AG09319 (cell line): ENCODE measurements around the gene TDRD1.
"Not testable (repeated sequence)": the region's sequence is repeated elsewhere in the genome, so short reads cannot be mapped to it uniquely, and the experiment has no call there.

ENCODE experiments used
- DNase-seq: peaks from one replicate; pipeline ENCODE4 v3.0.0-alpha.2; 2010; ENCODE audit warnings: low read depth; ENCODE audit errors: extremely low read depth
- TF ChIP-seq, protein P1 (sequence below): IDR thresholded peaks from 2 replicates; pipeline ENCODE4 v1.5.1; 2011; ENCODE audit warnings: low read depth, mild to moderate bottlenecking, inconsistent platforms, low read length, moderate library complexity

Gene TDRD1

DNA sequence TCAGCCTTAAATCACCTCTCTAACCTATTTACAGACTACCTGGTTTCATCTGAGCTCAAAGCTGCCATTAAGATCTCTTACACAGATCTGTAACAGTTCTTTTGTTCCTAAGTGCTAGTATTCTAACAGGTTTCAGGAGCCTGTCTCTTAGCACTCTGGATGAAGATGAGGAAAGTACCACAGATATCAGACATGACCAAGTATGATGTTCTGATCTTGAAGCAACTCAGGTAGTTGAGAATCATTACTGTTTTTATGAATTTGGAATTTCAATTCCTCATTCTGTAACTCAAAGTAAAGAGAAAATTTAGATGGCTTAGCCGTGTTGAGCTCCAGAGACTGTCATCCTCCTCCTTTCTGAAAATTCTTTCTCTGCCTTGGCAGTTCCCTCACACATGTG lies 36.0 kb upstream of the TDRD1 start:
- TF ChIP-seq, protein P1, sequence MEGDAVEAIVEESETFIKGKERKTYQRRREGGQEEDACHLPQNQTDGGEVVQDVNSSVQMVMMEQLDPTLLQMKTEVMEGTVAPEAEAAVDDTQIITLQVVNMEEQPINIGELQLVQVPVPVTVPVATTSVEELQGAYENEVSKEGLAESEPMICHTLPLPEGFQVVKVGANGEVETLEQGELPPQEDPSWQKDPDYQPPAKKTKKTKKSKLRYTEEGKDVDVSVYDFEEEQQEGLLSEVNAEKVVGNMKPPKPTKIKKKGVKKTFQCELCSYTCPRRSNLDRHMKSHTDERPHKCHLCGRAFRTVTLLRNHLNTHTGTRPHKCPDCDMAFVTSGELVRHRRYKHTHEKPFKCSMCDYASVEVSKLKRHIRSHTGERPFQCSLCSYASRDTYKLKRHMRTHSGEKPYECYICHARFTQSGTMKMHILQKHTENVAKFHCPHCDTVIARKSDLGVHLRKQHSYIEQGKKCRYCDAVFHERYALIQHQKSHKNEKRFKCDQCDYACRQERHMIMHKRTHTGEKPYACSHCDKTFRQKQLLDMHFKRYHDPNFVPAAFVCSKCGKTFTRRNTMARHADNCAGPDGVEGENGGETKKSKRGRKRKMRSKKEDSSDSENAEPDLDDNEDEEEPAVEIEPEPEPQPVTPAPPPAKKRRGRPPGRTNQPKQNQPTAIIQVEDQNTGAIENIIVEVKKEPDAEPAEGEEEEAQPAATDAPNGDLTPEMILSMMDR, result no peak
- DNase-seq, result no peak

DNA sequence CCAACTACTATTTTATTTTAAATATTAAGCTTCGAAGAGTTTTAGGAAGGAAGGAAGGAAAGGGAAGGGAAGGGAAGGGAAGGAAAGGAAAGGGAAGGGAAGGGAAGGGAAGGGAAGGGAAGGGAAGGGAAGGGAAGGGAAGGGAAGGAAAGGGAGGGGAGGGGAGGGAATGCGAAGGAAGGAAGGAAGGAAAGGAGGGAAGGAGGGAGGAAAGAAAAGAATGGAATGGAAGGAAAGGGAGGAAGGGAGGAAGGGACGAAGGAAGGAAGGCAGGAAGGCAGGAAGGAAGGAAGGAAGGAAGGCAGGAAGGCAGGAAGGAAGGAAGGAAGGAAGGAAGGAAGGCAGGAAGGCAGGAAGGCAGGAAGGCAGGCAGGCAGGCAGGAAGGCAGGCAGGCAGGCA lies 29.7 kb upstream of the TDRD1 start:
- not testable (repeated sequence) for DNase-seq

DNA sequence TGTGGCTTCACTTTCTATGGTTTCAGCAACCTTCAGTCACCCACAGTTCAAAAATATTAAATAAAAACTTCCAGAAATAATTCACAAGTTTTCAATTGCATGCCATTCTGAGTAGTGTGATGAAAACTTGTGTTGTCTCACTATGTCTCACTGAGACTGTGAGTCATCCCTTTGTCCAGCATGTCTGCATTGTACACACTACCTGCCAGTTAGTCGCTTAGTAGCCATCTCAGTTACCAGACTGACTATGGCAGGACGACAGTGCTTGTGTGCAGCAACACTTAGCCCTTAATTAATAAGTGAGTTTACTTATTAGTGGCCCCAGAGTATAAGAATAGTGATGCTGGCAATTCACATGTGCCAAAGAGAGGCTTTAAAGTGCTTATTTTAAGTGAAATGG lies 27.7 kb upstream of the TDRD1 start:
- TF ChIP-seq, protein P1, result no peak

DNA sequence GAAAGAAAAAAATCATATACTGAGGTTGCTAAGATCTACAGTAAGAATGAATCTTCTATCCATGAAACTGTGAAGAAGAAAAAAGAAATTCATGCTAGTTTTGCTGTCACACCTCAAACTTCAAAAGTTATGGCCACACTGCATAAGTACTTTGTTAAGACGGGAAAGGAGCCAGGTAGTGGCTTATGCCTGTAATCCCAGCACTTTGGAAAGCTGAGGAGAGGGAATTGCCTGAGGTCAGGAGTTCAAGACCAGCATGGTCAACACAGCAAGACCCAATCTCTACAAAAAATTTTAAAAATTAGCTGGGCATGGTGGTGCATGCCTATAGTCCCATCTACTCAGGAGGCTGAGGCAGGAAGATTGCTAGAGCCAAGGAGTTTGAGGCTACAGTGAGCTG lies 27.3 kb upstream of the TDRD1 start:
- TF ChIP-seq, protein P1, result no peak
- no peak for DNase-seq

More for the DNA sequence above, 27.7 kb upstream of the TDRD1 start:
- DNase-seq, result peak; percentile 23

DNA sequence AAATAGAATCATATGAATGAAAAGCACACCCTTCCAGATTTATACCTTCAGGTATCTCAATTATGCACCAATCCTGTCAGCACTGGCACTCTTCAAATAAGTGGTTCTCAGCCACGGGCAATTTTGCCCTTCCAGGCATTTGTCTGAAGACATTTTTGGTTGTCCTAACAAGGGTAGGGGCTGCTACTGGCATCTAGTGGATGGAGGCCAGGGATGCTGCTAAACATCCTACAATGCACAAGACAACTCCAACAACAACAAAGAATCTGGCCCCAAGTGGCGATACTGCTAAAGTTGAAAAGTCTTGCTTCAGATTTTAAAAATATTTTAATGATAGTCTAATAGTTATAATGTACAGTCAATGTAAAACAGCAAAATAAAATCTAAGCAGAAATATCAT lies 21.2 kb upstream of the TDRD1 start:
- DNase-seq, result no peak
- TF ChIP-seq, protein P1, result no peak

DNA sequence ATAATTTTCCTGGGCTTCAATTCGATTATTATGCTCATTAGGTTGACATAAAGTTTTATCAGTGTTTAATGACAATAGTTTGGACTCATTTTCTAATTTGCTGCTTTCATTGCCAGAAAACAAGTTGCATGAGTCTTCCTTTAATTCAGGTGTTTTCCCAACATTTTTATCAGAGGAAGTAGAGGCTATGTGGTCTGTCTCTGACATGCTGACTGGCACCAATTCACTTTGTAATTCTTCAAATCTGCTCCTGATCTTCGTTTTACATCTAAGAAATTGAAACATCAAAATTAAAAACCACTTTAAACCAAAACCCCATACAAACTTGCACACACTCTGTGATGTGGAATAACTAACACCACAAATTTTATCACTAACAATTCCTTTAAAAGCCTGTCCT lies 16.1 kb upstream of the TDRD1 start:
- TF ChIP-seq, protein P1, result no peak
- no peak for DNase-seq

DNA sequence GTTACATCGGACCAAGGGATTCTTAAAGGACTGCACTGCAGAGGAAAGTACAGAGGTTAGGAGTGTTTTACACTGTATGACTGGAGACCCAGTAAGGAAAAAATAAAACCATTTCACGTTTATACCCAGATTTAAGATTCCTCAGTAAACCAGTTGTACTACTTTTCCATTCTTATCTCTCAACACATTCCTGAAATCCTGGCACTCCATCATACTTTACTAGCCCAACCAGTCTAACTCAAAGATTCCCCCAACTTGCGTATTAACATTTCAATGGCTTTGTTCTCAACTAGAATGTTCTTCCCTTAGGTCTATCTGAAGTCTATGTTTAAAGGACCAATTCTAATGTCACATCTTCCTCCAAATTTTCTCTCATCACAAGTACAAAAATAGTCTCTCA lies 13.1 kb upstream of the TDRD1 start:
- TF ChIP-seq, protein P1, result no peak
- no peak for DNase-seq

DNA sequence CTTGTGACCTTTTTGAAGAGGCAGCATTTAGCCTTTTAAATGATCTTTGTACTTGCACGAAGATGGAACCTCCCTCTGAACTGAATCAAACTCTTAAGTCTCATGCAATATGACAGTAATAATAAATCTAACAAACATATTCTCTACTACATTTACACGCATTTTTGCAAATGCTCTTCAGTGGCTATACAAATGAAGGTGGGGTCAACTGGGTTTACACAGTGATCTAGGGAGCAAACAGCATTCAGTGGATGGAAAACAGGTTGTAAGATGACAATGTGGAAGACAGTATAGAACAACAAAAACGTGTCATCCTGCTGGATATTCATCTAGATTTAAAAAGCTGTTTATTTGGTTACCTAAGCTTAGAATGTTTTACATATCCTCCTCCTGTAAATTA lies 12.7 kb upstream of the TDRD1 start:
- TF ChIP-seq, protein P1, result no peak
- DNase-seq, result no peak
